WTC11 (cell line): Measurements from ENCODE around the gene IL13RA2. TPM values are rescaled to one million over a fixed set of nuclear protein-coding genes. Genes with fewer than 3 reads are reported as not detected.

Experiments used
- ATAC-seq: fragments of 200-7000 bp; cut with Tn5 transposase; 2 replicates; pipeline ENCODE4 v1.10.0; 2021; ENCODE audit warnings: mild to moderate bottlenecking, moderate library complexity
- CTCF ChIA-PET: fragments of 300-600 bp; sonication (Branson Sonifier 250); formaldehyde crosslinking; loops from one replicate; lab custom pipeline; 2021; ENCODE audit warnings: antibody characterized with exemption; lab: Charles Lee
- POLR2A ChIA-PET: fragments of 350-600 bp; sonication (Branson Sonifier 250); formaldehyde crosslinking; loops from one replicate; lab custom pipeline; 2021; ENCODE audit warnings: antibody characterized with exemption; lab: Charles Lee
- DNase-seq: peaks from one replicate; pipeline ENCODE4 v3.0.0; 2021; ENCODE audit warnings: low spot score
- H3K27ac Mint-ChIP-seq: 2 replicates; pipeline ENCODE4 v1.8.0; 2021; ENCODE audit warnings: mixed read lengths
- H3K27me3 Mint-ChIP-seq: 2 replicates; pipeline ENCODE4 v1.8.0; 2021; ENCODE audit warnings: low read depth, mild to moderate bottlenecking, moderate library complexity, mixed read lengths
- H3K36me3 Mint-ChIP-seq: 2 replicates; pipeline ENCODE4 v1.8.0; 2021; ENCODE audit warnings: mixed read lengths
- H3K4me1 Mint-ChIP-seq: 2 replicates; pipeline ENCODE4 v1.8.0; 2022; ENCODE audit warnings: mixed read lengths
- H3K4me3 Mint-ChIP-seq: 2 replicates; pipeline ENCODE4 v1.8.0; 2021; ENCODE audit warnings: mild to moderate bottlenecking, moderate library complexity, mixed read lengths
- H3K9me3 Mint-ChIP-seq: 2 replicates; pipeline ENCODE4 v1.8.0; 2021; ENCODE audit warnings: mixed read lengths
- CBFB ChIP-seq: sonication (generic); formaldehyde crosslinking; IDR thresholded peaks from 2 replicates; pipeline ENCODE4 v1.8.1; 2022; ENCODE audit warnings: mild to moderate bottlenecking, low read depth, missing genetic modification reagents
- E2F1 ChIP-seq: sonication (generic); formaldehyde crosslinking; IDR thresholded peaks from 2 replicates; pipeline ENCODE4 v1.8.0; 2022; ENCODE audit warnings: mild to moderate bottlenecking, missing genetic modification reagents
- E2F4 ChIP-seq: sonication (generic); formaldehyde crosslinking; IDR thresholded peaks from 2 replicates; pipeline ENCODE4 v1.8.1; 2022; ENCODE audit warnings: low read depth, mild to moderate bottlenecking, moderate library complexity, missing genetic modification reagents, borderline replicate concordance
- EMX1 ChIP-seq: fragments of 250-450 bp; sonication (Bioruptor Pico); IDR thresholded peaks from 2 replicates; pipeline ENCODE4 v1.8.0; 2021; ENCODE audit warnings: mild to moderate bottlenecking
- ESRRA ChIP-seq: sonication (generic); formaldehyde crosslinking; IDR thresholded peaks from 2 replicates; pipeline ENCODE4 v1.8.1; 2022; ENCODE audit warnings: mild to moderate bottlenecking, missing genetic modification reagents, borderline replicate concordance
- ETV6 ChIP-seq: sonication (generic); formaldehyde crosslinking; IDR thresholded peaks from 2 replicates; pipeline ENCODE4 v1.8.1; 2022; ENCODE audit warnings: mild to moderate bottlenecking, missing genetic modification reagents
- NFE2L1 ChIP-seq: sonication (generic); formaldehyde crosslinking; IDR thresholded peaks from 2 replicates; pipeline ENCODE4 v1.8.1; 2023; ENCODE audit warnings: missing genetic modification reagents
- OVOL2 ChIP-seq: fragments of 250-450 bp; sonication (Bioruptor Pico); IDR thresholded peaks from 2 replicates; pipeline ENCODE4 v1.9.0; 2021; ENCODE audit warnings: mild to moderate bottlenecking, borderline replicate concordance
- PRRX2 ChIP-seq: fragments of 250-450 bp; sonication (Bioruptor Pico); IDR thresholded peaks from 2 replicates; pipeline ENCODE4 v1.8.0; 2021; ENCODE audit warnings: mild to moderate bottlenecking
- SOX15 ChIP-seq: fragments of 250-450 bp; sonication (Bioruptor Pico); IDR thresholded peaks from 2 replicates; pipeline ENCODE4 v1.9.0; 2021; ENCODE audit warnings: mild to moderate bottlenecking
- TCF7 ChIP-seq: sonication (generic); formaldehyde crosslinking; IDR thresholded peaks from 2 replicates; pipeline ENCODE4 v1.8.0; 2022; ENCODE audit warnings: mild to moderate bottlenecking, low read depth, missing genetic modification reagents, moderate library complexity
- TEAD4 ChIP-seq: sonication (generic); formaldehyde crosslinking; IDR thresholded peaks from 2 replicates; pipeline ENCODE4 v1.8.0; 2022; ENCODE audit warnings: mild to moderate bottlenecking, missing genetic modification reagents
- TP53 ChIP-seq: sonication (generic); formaldehyde crosslinking; IDR thresholded peaks from 2 replicates; pipeline ENCODE4 v1.8.1; 2023; ENCODE audit warnings: mild to moderate bottlenecking, missing genetic modification reagents
- ZNF138 ChIP-seq: sonication (generic); formaldehyde crosslinking; conservative IDR thresholded peaks from 2 replicates; pipeline ENCODE4 v1.8.1; 2022; ENCODE audit warnings: mild to moderate bottlenecking, moderate library complexity, missing genetic modification reagents
- ZNF281 ChIP-seq: sonication (generic); formaldehyde crosslinking; IDR thresholded peaks from 2 replicates; pipeline ENCODE4 v1.8.0; 2023; ENCODE audit warnings: mild to moderate bottlenecking, missing genetic modification reagents
- ZNF416 ChIP-seq: fragments of 250-450 bp; sonication (Bioruptor Pico); IDR thresholded peaks from 2 replicates; pipeline ENCODE4 v1.9.0; 2021; ENCODE audit warnings: mild to moderate bottlenecking, inconsistent platforms
- total RNA-seq: library from RNA; stranded (reverse); gene quantifications from 3 replicates; pipeline ENCODE4 v1.2.3, GENCODE V29; 2021
- TF ChIP-seq, protein P1 (sequence below): sonication (generic); formaldehyde crosslinking; IDR thresholded peaks from 2 replicates; pipeline ENCODE4 v1.8.0; 2023; ENCODE audit warnings: missing genetic modification reagents
- TF ChIP-seq, protein P2 (sequence below): fragments of 250-450 bp; sonication (Bioruptor Pico); conservative IDR thresholded peaks from 2 replicates; pipeline ENCODE4 v1.9.0; 2021; ENCODE audit warnings: mild to moderate bottlenecking
- TF ChIP-seq, protein P3 (sequence below): sonication (generic); formaldehyde crosslinking; IDR thresholded peaks from 2 replicates; pipeline ENCODE4 v1.8.0; 2022; ENCODE audit warnings: mild to moderate bottlenecking, missing genetic modification reagents
- TF ChIP-seq, protein P4 (sequence below): sonication (generic); formaldehyde crosslinking; IDR thresholded peaks from 2 replicates; pipeline ENCODE4 v1.8.1; 2023; ENCODE audit warnings: mild to moderate bottlenecking, missing genetic modification reagents, moderate library complexity
- TF ChIP-seq, protein P5 (sequence below): sonication (generic); formaldehyde crosslinking; IDR thresholded peaks from 2 replicates; pipeline ENCODE4 v1.8.1; 2023; ENCODE audit warnings: mild to moderate bottlenecking, moderate library complexity, missing genetic modification reagents
- TF ChIP-seq, protein P6 (sequence below): sonication (generic); formaldehyde crosslinking; conservative IDR thresholded peaks from 2 replicates; pipeline ENCODE4 v1.8.1; 2022; ENCODE audit warnings: mild to moderate bottlenecking, missing genetic modification reagents

Gene IL13RA2
- total RNA-seq, 1 experiment from 2014 or later, result not detected

- Mint-ChIP-seq H3K4me3 (no peak overlapping the region), H3K27ac (no peak overlapping the region), H3K9me3 (no peaks in the 10 kb centered on the region), H3K36me3 (no peaks in the 10 kb centered on the region), H3K27me3 (peaks cover 11% of the 10 kb centered on the region), H3K4me1 (no peaks in the 10 kb centered on the region)
- TF ChIP-seq EMX1 (CRISPR knock-in tag) (no peak), ZNF281 (CRISPR knock-in tag) (no peak), TCF7 (CRISPR knock-in tag) (no peak), SOX15 (CRISPR knock-in tag) (no peak), TEAD4 (CRISPR knock-in tag) (no peak), ETV6 (CRISPR knock-in tag) (no peak), OVOL2 (no peak), E2F4 (CRISPR knock-in tag) (no peak), NFE2L1 (CRISPR knock-in tag) (no peak), E2F1 (CRISPR knock-in tag) (no peak), CBFB (CRISPR knock-in tag) (no peak), TP53 (CRISPR knock-in tag) (no peak)
- TF ChIP-seq, protein P1, sequence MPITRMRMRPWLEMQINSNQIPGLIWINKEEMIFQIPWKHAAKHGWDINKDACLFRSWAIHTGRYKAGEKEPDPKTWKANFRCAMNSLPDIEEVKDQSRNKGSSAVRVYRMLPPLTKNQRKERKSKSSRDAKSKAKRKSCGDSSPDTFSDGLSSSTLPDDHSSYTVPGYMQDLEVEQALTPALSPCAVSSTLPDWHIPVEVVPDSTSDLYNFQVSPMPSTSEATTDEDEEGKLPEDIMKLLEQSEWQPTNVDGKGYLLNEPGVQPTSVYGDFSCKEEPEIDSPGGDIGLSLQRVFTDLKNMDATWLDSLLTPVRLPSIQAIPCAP (CRISPR knock-in tag), result no peak
- TF ChIP-seq, protein P2, sequence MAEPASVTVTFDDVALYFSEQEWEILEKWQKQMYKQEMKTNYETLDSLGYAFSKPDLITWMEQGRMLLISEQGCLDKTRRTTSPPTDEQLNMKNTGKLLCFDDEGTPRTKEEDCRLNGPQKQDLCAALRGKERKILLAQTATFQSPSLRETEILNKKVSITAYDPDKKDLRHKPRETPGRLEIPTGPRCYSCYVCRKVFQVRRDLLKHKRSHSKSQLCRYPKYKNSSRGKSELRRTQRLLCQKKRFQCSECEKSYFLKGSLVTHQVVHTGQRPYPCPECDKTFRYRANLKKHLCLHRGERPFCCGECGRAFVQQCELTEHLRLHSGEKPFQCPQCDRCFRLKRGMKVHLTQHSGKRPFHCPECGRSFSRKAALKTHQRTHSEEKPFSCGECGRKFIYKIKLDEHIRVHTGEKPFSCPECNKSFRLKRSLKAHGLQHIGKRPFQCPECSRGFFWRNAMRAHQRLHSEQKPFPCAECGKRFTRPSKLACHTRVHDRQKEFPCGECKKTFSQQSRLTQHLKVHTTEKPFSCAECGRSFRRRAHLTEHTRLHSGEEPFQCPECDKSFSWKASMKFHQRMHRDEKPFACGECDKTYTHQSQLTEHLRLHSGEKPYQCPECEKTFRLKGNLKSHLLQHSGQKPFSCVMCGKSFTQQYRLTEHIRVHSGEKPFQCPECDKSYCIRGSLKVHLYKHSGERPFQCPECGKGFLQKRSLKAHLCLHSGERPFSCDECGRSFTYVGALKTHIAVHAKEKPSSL (CRISPR knock-in tag), result no peak
- TF ChIP-seq, protein P3, sequence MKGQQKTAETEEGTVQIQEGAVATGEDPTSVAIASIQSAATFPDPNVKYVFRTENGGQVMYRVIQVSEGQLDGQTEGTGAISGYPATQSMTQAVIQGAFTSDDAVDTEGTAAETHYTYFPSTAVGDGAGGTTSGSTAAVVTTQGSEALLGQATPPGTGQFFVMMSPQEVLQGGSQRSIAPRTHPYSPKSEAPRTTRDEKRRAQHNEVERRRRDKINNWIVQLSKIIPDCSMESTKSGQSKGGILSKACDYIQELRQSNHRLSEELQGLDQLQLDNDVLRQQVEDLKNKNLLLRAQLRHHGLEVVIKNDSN, result no peak
- POLR2A ChIA-PET, result no interaction called here
- CTCF ChIA-PET, result no interaction called here
- DNase-seq (no peak), ATAC-seq (no peak)
These were observed 18.6 kb upstream of the IL13RA2 start for GRCh38 chrX:115036029-115036428.

- CTCF ChIA-PET, result no interaction called here
- Mint-ChIP-seq H3K27ac (no peak overlapping the region), H3K4me3 (no peak overlapping the region), H3K4me1 (no peaks in the 10 kb centered on the region), H3K27me3 (peaks cover 7% of the 10 kb centered on the region; the same call in 1 of the 2 replicates), H3K36me3 (no peaks in the 10 kb centered on the region), H3K9me3 (no peaks in the 10 kb centered on the region)
- ATAC-seq, result no peak
- DNase-seq, result no peak
- POLR2A ChIA-PET, result no interaction called here
- TF ChIP-seq, protein P4, sequence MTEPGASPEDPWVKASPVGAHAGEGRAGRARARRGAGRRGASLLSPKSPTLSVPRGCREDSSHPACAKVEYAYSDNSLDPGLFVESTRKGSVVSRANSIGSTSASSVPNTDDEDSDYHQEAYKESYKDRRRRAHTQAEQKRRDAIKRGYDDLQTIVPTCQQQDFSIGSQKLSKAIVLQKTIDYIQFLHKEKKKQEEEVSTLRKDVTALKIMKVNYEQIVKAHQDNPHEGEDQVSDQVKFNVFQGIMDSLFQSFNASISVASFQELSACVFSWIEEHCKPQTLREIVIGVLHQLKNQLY, result no peak
- no peak for TF ChIP-seq ZNF416 (CRISPR knock-in tag)
- no peak for TF ChIP-seq ESRRA
- TF ChIP-seq ZNF138 (CRISPR knock-in tag), result no peak
- no peak for TF ChIP-seq PRRX2 (CRISPR knock-in tag)
- TF ChIP-seq, protein P5, sequence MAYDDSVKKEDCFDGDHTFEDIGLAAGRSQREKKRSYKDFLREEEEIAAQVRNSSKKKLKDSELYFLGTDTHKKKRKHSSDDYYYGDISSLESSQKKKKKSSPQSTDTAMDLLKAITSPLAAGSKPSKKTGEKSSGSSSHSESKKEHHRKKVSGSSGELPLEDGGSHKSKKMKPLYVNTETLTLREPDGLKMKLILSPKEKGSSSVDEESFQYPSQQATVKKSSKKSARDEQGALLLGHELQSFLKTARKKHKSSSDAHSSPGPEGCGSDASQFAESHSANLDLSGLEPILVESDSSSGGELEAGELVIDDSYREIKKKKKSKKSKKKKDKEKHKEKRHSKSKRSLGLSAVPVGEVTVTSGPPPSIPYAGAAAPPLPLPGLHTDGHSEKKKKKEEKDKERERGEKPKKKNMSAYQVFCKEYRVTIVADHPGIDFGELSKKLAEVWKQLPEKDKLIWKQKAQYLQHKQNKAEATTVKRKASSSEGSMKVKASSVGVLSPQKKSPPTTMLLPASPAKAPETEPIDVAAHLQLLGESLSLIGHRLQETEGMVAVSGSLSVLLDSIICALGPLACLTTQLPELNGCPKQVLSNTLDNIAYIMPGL (CRISPR knock-in tag), result no peak
- TF ChIP-seq, protein P6, sequence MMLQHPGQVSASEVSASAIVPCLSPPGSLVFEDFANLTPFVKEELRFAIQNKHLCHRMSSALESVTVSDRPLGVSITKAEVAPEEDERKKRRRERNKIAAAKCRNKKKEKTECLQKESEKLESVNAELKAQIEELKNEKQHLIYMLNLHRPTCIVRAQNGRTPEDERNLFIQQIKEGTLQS (CRISPR knock-in tag), result no peak
These were observed 14.6 kb upstream of the IL13RA2 start for GRCh38 chrX:115031989-115032388.
